ENCODE results near the gene ZBTB11. TPM values are rescaled to one million over a fixed set of nuclear protein-coding genes. Genes with fewer than 3 reads are reported as not detected.

The ZBTB11 gene
- total RNA-seq, 1 experiment from 2014 or later, result 14.8 TPM

DNA sequence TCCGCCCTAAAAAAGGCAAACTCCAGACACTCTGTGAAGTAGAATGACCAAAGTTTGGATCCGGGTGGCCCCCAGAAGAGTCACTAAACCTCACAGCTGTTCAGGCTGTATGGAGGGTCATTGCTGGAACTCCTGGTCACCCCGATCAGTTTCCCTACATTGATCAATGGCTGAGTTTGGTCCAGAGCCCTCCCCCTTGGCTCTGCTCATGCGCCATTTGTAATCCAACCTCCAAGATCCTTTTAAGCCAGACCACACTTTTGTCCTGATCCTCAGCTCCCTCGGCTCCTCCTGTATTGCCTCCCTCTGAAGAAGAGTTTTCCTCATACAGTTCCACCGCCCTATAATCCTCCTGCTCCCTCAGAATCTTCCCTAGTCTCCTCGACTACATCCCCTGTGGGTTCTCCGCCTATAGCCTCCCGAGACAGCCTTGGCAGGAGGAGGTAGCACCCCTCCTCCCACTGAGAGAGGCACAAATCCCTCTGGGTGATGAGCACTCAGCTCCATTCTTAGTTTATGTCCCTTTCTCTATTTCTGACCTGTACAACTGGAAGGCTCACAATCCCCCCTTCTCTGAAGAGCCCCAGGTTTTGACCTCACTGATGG is 42.2 kb downstream of the ZBTB11 start:
- Histone ChIP-seq H2AFZ (ENCODE audit: low read length) (no peak overlapping the region), H4K5ac (ENCODE audit: insufficient read length, low read depth, low read length) (no peak overlapping the region), H4K91ac (ENCODE audit: insufficient read length, low read depth, low read length) (no peak overlapping the region), H3T11ph (ENCODE audit: low read length) (no peak overlapping the region), H2BK120ac (ENCODE audit: low read depth, low read length, poor library complexity, severe bottlenecking) (no peak overlapping the region), H3K4ac (ENCODE audit: low read depth, low read length) (no peak overlapping the region), H3K79me2 (ENCODE audit: insufficient read depth, low read length) (no peaks in the 10 kb centered on the region), H2BK12ac (ENCODE audit: insufficient read length, low read depth, low read length) (no peak overlapping the region), H2BK5ac (ENCODE audit: insufficient read length, low read length) (no peak overlapping the region), H3K27me3 (ENCODE audit: insufficient read depth, low read length) (no peaks in the 10 kb centered on the region), H4K8ac (replicated peaks; ENCODE audit: insufficient read length, low read depth, low read length) (no peak overlapping the region), H3K9me3 (ENCODE audit: control insufficient read depth, low read depth, low read length) (no peaks in the 10 kb centered on the region), H4K20me1 (ENCODE audit: control insufficient read depth, insufficient read depth, insufficient read length) (no peaks in the 10 kb centered on the region), H3K9ac (ENCODE audit: extremely low read depth, insufficient read length, low read length) (no peak overlapping the region), H3K18ac (ENCODE audit: insufficient read length, low read depth, low read length) (no peak overlapping the region), H3K4me2 (ENCODE audit: insufficient read depth, insufficient read length, low read length) (no peak overlapping the region), H2BK15ac (ENCODE audit: low read depth, low read length) (no peak overlapping the region), H3K14ac (ENCODE audit: insufficient read depth, low read length) (no peak overlapping the region), H3K27ac (ENCODE audit: insufficient read length, low read depth, low read length) (no peak overlapping the region), H3K23ac (ENCODE audit: insufficient read length, low read depth, low read length) (no peak overlapping the region), H3K4me1 (ENCODE audit: insufficient read depth, low read length) (no peaks in the 10 kb centered on the region; the same call in 1 of the 2 replicates), H3K23me2 (ENCODE audit: insufficient read length, low read depth, low read length, poor library complexity, severe bottlenecking) (no peaks in the 10 kb centered on the region), H3K79me1 (ENCODE audit: insufficient read depth, low read depth, low read length, poor library complexity, severe bottlenecking) (no peaks in the 10 kb centered on the region), H2AK5ac (ENCODE audit: insufficient read length, low read length) (no peak overlapping the region), H2BK20ac (ENCODE audit: low read depth, low read length, poor library complexity, severe bottlenecking) (no peak overlapping the region), H3K56ac (ENCODE audit: insufficient read length, low read depth, low read length) (no peak overlapping the region)
- H3K27ac Mint-ChIP-seq, result peak overlapping the region in 1 of 3 experiments; percentile 68; a peak in 1 of 7 replicates
- peaks cover 23 to 38% of the 10 kb centered on the region in 2 experiments for H3K4me1 Mint-ChIP-seq
- no peaks in the 10 kb centered on the region; the same call in none of the 2 replicates for H3K27me3 Mint-ChIP-seq (ENCODE audit: low read depth)
- H3K4me3 Mint-ChIP-seq, result no peak overlapping the region
- DNase-seq, result no peak
- no CpG with 5 or more reads among the region's 9 CpGs for WGBS (ENCODE audit: extremely low coverage, insufficient read length, low lambda C conversion rate)
- H3K36me3 Mint-ChIP-seq (ENCODE audit: insufficient read depth in 1 of 3, low read depth in 3 of 3), result no peaks in the 10 kb centered on the region
- H3K9me3 Mint-ChIP-seq, result no peaks in the 10 kb centered on the region
- TF ChIP-seq, protein P1, sequence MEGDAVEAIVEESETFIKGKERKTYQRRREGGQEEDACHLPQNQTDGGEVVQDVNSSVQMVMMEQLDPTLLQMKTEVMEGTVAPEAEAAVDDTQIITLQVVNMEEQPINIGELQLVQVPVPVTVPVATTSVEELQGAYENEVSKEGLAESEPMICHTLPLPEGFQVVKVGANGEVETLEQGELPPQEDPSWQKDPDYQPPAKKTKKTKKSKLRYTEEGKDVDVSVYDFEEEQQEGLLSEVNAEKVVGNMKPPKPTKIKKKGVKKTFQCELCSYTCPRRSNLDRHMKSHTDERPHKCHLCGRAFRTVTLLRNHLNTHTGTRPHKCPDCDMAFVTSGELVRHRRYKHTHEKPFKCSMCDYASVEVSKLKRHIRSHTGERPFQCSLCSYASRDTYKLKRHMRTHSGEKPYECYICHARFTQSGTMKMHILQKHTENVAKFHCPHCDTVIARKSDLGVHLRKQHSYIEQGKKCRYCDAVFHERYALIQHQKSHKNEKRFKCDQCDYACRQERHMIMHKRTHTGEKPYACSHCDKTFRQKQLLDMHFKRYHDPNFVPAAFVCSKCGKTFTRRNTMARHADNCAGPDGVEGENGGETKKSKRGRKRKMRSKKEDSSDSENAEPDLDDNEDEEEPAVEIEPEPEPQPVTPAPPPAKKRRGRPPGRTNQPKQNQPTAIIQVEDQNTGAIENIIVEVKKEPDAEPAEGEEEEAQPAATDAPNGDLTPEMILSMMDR (conservative IDR thresholded peaks at IDR 0.05), result no peak

Measured in H9 (cell line).